Activated CD4-positive, alpha-beta T cell treated with anti-CD3 and anti-CD28 coated beads, Interleukin-2, amount 50 U/mL, for 48 hours (primary cell): ENCODE measurements around the gene FREY1.

Source experiments
- DNase-seq, 2 experiments: peaks; one replicate each; pipeline ENCODE4 v3.0.0-alpha.2; 2020

FREY1 gene

GRCh38 chr11:45860764-45861510, 46.1 kb downstream of the FREY1 start:
- DNase-seq: no peak

GRCh38 chr11:45860348-45860747, 46.7 kb downstream of the FREY1 start:
- DNase-seq: no peak

- no peak for DNase-seq
These were observed 47.4 kb downstream of the FREY1 start for GRCh38 chr11:45859661-45860140.

GRCh38 chr11:45858751-45859398, 48.2 kb downstream of the FREY1 start:
- no peak for DNase-seq

GRCh38 chr11:45857961-45858474, 49.1 kb downstream of the FREY1 start:
- DNase-seq: no peak
